PFSK-1 (cell line): ENCODE results near the gene TSPAN14.

Source experiments
- FOXP2 ChIP-seq: optimal IDR thresholded peaks from 2 replicates; pipeline ENCODE3; 2011; ENCODE audit warnings: borderline replicate concordance, control low read depth, inconsistent platforms; ENCODE audit not compliant: insufficient read depth; ENCODE audit errors: extremely low read length, extremely low read depth
- POLR2AphosphoS5 ChIP-seq: IDR thresholded peaks from 2 replicates; pipeline ENCODE4 v1.6.1; 2012; ENCODE audit warnings: low read depth, mild to moderate bottlenecking, control low read depth, low read length, moderate library complexity
- SIN3A ChIP-seq: IDR thresholded peaks from 2 replicates; pipeline ENCODE4 v1.6.1; 2012; ENCODE audit warnings: mild to moderate bottlenecking, low read length, moderate library complexity, borderline replicate concordance; ENCODE audit not compliant: insufficient read depth
- TAF1 ChIP-seq: IDR thresholded peaks from 2 replicates; pipeline ENCODE4 v1.6.1; 2012; ENCODE audit warnings: low read length, control low read depth, borderline replicate concordance; ENCODE audit not compliant: insufficient read depth
- TF ChIP-seq, protein P1 (sequence below), 2 experiments: IDR thresholded peaks; 2 replicates each; pipeline versions ENCODE4 v1.6.1 to v1.8.0; 2011 to 2012; ENCODE audit warnings: low read depth in 2 of 2, low read length in 2 of 2, control low read depth in 1 of 2, inconsistent platforms in 1 of 2, mild to moderate bottlenecking in 1 of 2, moderate library complexity in 1 of 2; ENCODE audit not compliant: insufficient read depth in 1 of 2

The TSPAN14 gene

DNA sequence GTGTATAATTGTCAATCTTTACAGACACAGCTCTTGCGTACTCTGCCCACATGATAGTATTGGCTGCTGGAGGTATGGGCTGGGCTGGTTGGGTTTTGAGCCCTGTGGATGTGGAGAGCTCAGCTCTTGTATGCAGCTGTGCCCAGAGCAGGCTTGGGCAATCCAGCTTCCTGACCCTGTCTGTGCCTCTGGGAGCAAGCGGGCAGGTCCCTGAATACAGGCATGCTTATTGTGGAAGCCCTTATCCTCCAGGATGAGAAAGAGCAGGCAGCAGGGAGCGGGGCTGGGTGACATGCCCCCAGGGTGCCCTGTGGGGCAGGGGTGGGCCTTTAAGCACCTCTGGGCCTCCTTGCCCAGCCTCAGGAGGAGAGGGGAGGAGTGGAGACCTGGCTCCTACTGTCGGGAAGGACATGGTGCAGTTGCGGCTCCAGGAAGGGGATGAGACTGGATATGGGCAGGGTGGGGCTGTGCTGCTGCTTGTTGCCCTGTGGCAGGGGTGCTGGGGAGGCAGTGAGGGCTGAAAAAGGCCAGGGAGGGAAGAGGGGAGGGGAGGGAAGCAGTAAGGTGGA is 50.9 kb downstream of the TSPAN14 start:
- TF ChIP-seq FOXP2 (no peak), SIN3A (no peak), TAF1 (no peak), POLR2AphosphoS5 (no peak)
- TF ChIP-seq, protein P1, sequence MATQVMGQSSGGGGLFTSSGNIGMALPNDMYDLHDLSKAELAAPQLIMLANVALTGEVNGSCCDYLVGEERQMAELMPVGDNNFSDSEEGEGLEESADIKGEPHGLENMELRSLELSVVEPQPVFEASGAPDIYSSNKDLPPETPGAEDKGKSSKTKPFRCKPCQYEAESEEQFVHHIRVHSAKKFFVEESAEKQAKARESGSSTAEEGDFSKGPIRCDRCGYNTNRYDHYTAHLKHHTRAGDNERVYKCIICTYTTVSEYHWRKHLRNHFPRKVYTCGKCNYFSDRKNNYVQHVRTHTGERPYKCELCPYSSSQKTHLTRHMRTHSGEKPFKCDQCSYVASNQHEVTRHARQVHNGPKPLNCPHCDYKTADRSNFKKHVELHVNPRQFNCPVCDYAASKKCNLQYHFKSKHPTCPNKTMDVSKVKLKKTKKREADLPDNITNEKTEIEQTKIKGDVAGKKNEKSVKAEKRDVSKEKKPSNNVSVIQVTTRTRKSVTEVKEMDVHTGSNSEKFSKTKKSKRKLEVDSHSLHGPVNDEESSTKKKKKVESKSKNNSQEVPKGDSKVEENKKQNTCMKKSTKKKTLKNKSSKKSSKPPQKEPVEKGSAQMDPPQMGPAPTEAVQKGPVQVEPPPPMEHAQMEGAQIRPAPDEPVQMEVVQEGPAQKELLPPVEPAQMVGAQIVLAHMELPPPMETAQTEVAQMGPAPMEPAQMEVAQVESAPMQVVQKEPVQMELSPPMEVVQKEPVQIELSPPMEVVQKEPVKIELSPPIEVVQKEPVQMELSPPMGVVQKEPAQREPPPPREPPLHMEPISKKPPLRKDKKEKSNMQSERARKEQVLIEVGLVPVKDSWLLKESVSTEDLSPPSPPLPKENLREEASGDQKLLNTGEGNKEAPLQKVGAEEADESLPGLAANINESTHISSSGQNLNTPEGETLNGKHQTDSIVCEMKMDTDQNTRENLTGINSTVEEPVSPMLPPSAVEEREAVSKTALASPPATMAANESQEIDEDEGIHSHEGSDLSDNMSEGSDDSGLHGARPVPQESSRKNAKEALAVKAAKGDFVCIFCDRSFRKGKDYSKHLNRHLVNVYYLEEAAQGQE (IDR thresholded peaks at IDR 0.05; ENCODE audit: insufficient read depth in 1 of 2, low read depth in 2 of 2, low read length in 2 of 2): no peak

DNA sequence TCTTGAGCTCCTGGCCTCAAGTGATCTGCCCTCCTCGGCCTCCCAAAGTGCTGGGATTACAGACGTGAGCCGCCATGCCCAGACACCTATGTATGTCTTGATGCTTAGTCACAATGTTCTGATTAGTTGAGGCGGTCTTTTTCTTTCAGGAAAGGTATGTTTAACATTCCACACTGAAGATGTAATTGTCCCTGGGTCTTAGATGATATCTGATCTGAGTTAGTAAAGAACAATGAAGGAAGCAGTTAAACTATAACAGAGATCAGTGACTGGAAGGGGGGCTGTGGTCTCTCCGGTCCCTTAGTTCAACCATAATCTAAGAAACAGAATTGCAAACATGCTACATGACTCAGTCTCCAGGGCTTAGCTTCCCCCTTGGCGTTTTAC is 52.1 kb downstream of the TSPAN14 start:
- TF ChIP-seq FOXP2 (no peak), TAF1 (no peak), POLR2AphosphoS5 (no peak), SIN3A (no peak)
- TF ChIP-seq, protein P1 (IDR thresholded peaks at IDR 0.05; ENCODE audit: insufficient read depth in 1 of 2, low read depth in 2 of 2, low read length in 2 of 2): no peak

DNA sequence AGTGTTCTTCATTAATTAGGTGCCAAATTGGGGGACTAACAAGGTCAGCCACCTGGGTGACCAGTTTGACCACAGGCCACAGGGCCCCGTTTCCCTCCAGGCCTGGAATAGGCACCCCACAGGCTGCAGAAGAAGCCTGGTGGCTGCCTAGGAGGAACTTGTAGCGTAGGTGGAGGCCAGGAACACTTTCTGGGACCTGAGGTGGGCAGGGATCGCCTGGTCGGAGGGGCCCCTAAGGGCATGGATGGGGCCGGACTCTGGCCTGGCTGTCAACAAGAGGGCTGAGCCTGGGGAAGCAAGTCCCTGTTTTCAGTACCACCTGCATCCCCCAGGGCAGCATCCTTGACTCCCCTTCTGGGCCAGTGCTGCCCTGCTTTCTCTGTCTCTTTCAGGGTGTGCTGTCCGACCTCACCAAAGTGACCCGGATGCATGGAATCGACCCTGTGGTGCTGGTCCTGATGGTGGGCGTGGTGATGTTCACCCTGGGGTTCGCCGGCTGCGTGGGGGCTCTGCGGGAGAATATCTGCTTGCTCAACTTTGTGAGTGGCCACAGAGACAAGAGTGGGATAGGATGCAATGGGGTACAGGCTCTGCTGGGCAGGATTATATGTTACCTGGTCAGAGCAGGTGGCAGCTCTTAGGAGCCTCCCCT is 52.9 kb downstream of the TSPAN14 start:
- TF ChIP-seq POLR2AphosphoS5 (no peak), FOXP2 (no peak), SIN3A (no peak), TAF1 (no peak)
- TF ChIP-seq, protein P1 (IDR thresholded peaks at IDR 0.05; ENCODE audit: insufficient read depth in 1 of 2, low read depth in 2 of 2, low read length in 2 of 2): no peak

DNA sequence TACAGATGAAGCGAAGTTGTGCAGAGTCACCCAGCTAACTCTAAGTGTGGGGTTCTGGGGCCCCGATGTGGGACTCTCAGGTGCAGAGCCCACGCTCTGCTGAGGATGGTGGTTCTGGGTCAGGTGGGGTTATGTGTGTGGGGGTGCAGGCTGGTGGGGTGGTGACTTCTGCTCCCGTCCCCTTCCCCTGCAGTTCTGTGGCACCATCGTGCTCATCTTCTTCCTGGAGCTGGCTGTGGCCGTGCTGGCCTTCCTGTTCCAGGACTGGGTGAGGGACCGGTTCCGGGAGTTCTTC is 54.9 kb downstream of the TSPAN14 start:
- TF ChIP-seq TAF1: no peak
- no peak for TF ChIP-seq SIN3A
- no peak for TF ChIP-seq FOXP2
- TF ChIP-seq POLR2AphosphoS5: no peak
- TF ChIP-seq, protein P1 (IDR thresholded peaks at IDR 0.05; ENCODE audit: insufficient read depth in 1 of 2, low read depth in 2 of 2, low read length in 2 of 2): no peak
